Measurements from ENCODE around the gene FAM98A. TPM values are rescaled to one million over a fixed set of nuclear protein-coding genes. Genes with fewer than 3 reads are reported as not detected.

Gene FAM98A
- total RNA-seq, 3 donors from 2014 or later = 21.7 to 117 (median 31.8) TPM

- Histone ChIP-seq H3K27ac (no peak overlapping the region), H3K36me3 (no peaks in the 10 kb centered on the region), H3K9me3 (peaks cover 0 to 6% of the 10 kb centered on the region in 2 donors), H3K27me3 (no peaks in the 10 kb centered on the region), H3K4me1 (no peaks in the 10 kb centered on the region), H3K4me3 (no peak overlapping the region)
- intact Hi-C loops (cut with DNase I; ENCODE audit: low total_unique reads) = no loop called here
- no peak for TF ChIP-seq POLR2A (IDR thresholded peaks at IDR 0.05)
- TF ChIP-seq POLR2AphosphoS5 (IDR thresholded peaks at IDR 0.05) = no peak
- no peak for TF ChIP-seq CTCF (IDR thresholded peaks at IDR 0.05)
- DNase-seq (ENCODE audit: low spot score in 2 of 2) = no peak
Measured at GRCh38 chr2:33617401-33617800, 18.3 kb upstream of the FAM98A start.

- H3K9me3 ChIP-seq = peaks cover 0 to 6% of the 10 kb centered on the region in 2 donors
- no peak overlapping the region for H3K4me3 ChIP-seq
- intact Hi-C loops (cut with DNase I; ENCODE audit: low total_unique reads) = no loop called here
- no peaks in the 10 kb centered on the region for H3K36me3 ChIP-seq
- H3K27ac ChIP-seq = no peak overlapping the region
- TF ChIP-seq POLR2A (IDR thresholded peaks at IDR 0.05) (no peak), CTCF (IDR thresholded peaks at IDR 0.05) (no peak), POLR2AphosphoS5 (IDR thresholded peaks at IDR 0.05) (no peak)
- no peaks in the 10 kb centered on the region for H3K27me3 ChIP-seq
- no peak for DNase-seq (ENCODE audit: low spot score in 2 of 2)
- no peaks in the 10 kb centered on the region for H3K4me1 ChIP-seq
Measured at GRCh38 chr2:33616873-33617272, 17.8 kb upstream of the FAM98A start.

- DNase-seq (ENCODE audit: low spot score in 2 of 2) = no peak
- H3K9me3 ChIP-seq = peaks cover 0 to 6% of the 10 kb centered on the region in 2 donors
- H3K36me3 ChIP-seq = no peaks in the 10 kb centered on the region
- H3K4me3 ChIP-seq = no peak overlapping the region
- H3K27me3 ChIP-seq = no peaks in the 10 kb centered on the region
- H3K4me1 ChIP-seq = no peaks in the 10 kb centered on the region
- intact Hi-C loops (cut with DNase I; ENCODE audit: low total_unique reads) = no loop called here
- TF ChIP-seq POLR2AphosphoS5 (IDR thresholded peaks at IDR 0.05) (no peak), CTCF (IDR thresholded peaks at IDR 0.05) (no peak), POLR2A (IDR thresholded peaks at IDR 0.05) (no peak)
- no peak overlapping the region for H3K27ac ChIP-seq
Measured at GRCh38 chr2:33614190-33614589, 15.1 kb upstream of the FAM98A start.

GRCh38 chr2:33607905-33608304, 8.8 kb upstream of the FAM98A start:
- intact Hi-C loops (cut with DNase I; ENCODE audit: low total_unique reads) = no loop called here
- Histone ChIP-seq H3K4me3 (no peak overlapping the region), H3K27ac (no peak overlapping the region), H3K27me3 (no peaks in the 10 kb centered on the region), H3K9me3 (no peaks in the 10 kb centered on the region), H3K4me1 (no peaks in the 10 kb centered on the region), H3K36me3 (no peaks in the 10 kb centered on the region)
- TF ChIP-seq CTCF (IDR thresholded peaks at IDR 0.05) = no peak
- TF ChIP-seq POLR2A (IDR thresholded peaks at IDR 0.05) = no peak
- no peak for TF ChIP-seq POLR2AphosphoS5 (IDR thresholded peaks at IDR 0.05)
- DNase-seq (ENCODE audit: low spot score in 2 of 2) = no peak

GRCh38 chr2:33607251-33607721, 8.2 kb upstream of the FAM98A start:
- Histone ChIP-seq H3K27me3 (no peaks in the 10 kb centered on the region), H3K9me3 (no peaks in the 10 kb centered on the region), H3K36me3 (no peaks in the 10 kb centered on the region), H3K4me3 (no peak overlapping the region), H3K4me1 (no peaks in the 10 kb centered on the region), H3K27ac (no peak overlapping the region)
- TF ChIP-seq CTCF (IDR thresholded peaks at IDR 0.05) (no peak), POLR2AphosphoS5 (IDR thresholded peaks at IDR 0.05) (no peak), POLR2A (IDR thresholded peaks at IDR 0.05) (no peak)
- DNase-seq (ENCODE audit: low spot score in 2 of 2) = no peak
- intact Hi-C loops (cut with DNase I; ENCODE audit: low total_unique reads) = no loop called here

All from breast epithelium (tissue), 4 donors.